Measurements from ENCODE around the gene ELMO1. TPM values are rescaled to one million over a fixed set of nuclear protein-coding genes. Genes with fewer than 3 reads are reported as not detected.

ELMO1 gene
- total RNA-seq = 0.16 and 0.49 TPM in 2 replicates

DNA sequence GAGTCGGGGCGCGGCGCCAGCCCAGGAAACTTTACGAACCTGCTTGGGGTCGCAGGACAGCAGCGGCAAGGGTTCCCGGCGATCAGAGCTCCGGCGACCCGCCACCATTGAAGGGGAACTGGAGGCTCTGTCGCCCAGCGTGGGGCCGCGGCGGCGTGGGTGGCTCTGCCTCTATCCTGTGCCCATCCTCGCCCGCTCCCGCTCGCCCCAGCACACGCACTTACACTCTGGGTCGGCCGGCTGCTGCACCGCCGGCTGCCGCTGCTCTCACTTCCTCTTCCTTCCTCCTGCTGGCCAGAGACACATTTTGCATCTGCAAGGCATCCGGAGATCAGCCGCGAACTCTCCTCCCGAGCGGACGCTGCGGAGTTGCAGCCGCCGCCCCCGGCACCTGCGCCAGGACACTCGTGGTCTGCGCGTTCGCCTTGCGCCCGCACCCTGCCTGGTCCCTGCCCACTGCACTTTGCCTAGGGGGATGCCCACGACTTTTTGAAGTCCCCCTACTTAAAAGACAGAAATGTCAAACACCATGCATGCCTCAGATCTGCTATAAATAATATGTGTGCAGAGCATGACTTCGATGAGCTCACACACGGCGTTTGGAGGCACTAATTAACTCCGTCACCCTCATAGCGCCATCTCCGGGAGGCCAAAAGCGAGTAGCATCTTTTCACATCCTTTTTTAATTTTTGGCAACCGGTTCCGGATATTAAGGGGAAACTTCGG lies at the start of gene ELMO1:
Gene ELMO1, minus strand, starts transcription at position 229 of the 726 bp plus-strand sequence. CDS start 106,174 bp downstream, outside the sequence.

Small RNAs within 50 kb of the gene (small RNA-seq; reads per million reads assigned to genes)
- gene MIR1200 = not detected
- gene RF00019 = not detected
- gene RF00432 = not detected
- gene RNU6-565P = not detected

Other genes with a start within 250 kb of the ELMO1 start
- not detected in 2 replicates for gene GPR141, start 234.9 kb upstream of the ELMO1 start, total RNA-seq